Embryonic facial prominence (tissue), 1 donor: ENCODE results near the gene ITPKC.
"Not testable (repeated sequence)": the region's sequence is repeated elsewhere in the genome, so short reads cannot be mapped to it uniquely, and the experiment has no call there.

Experiments used
- DNase-seq: peaks from one replicate; pipeline ENCODE4 v3.0.0-alpha.2; 2016; ENCODE audit errors: extremely low spot score

Gene ITPKC

DNA sequence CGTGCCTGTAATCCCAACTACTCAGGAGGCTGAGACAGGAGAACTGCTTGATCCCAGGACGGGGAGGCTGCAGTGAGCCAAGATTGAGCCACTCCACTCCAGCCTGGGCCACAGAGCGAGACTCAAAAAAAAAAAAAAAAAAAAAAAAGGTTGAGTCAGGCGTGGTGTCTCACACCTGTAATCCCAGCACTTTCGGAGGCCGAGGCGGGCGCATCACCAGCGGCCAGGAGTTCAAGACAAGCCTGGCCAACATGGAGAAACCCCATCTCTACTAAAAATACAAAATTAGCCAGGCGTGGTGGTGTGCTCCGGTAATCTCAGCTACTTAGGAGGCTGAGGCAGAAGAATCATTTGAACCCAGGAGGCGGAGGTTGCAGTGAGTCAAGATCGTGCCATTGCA is 49.5 kb downstream of the ITPKC start:
- DNase-seq: not testable (repeated sequence)

DNA sequence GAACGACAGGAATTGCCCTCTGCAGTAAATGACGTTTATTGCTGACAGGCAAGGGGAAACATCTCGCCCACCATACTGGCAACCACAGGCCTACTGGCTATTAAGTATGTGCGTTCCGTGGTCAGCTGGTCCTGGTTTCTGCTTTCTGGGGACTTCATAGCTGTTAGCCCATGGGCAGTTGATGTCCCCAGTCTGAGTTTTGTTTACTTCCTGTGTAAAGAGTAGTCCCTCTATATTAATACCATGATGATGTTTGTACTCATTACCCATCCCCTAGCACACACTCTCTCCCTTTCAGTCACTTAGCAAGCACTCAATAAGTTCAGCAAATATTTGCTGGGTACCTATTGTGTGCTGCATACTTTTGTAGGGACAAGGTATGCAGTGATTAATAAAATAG is 52.0 kb downstream of the ITPKC start:
- no peak for DNase-seq

DNA sequence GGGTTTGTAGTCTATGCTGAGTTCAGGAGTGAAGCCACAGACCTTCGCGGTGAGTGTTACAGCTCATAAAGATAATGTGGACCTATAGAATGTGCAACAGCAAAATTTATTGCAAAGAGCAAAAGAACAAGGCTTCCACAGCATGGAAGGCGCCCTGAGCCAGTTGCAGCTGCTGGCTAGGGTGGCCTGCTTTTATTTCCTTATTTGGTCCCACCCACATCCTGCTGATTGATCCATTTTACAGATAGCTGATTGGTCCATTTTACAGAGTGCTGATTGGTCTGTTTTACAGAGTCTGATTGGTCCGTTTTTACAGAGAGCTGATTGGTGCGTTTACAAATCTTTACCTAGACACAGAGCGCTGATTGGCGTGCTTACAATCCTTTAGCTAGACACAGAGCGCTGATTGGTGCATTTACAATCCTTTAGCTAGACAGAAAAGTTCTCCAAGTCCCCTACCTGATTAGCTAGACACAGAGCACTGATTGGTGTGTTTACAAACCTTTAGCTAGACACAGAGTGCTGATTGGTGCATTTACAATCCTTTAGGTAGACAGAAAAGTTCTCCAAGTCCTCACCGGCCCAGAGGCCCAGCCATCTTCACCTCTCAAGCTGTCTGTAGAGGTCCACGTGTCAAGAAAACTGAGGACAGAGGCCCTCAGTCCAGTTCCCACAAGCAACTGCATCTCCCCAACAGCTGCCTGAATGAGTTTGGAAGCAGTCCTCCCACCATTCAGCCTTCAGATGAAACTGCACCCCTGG is 54.4 kb downstream of the ITPKC start:
- DNase-seq: not testable (repeated sequence)

DNA sequence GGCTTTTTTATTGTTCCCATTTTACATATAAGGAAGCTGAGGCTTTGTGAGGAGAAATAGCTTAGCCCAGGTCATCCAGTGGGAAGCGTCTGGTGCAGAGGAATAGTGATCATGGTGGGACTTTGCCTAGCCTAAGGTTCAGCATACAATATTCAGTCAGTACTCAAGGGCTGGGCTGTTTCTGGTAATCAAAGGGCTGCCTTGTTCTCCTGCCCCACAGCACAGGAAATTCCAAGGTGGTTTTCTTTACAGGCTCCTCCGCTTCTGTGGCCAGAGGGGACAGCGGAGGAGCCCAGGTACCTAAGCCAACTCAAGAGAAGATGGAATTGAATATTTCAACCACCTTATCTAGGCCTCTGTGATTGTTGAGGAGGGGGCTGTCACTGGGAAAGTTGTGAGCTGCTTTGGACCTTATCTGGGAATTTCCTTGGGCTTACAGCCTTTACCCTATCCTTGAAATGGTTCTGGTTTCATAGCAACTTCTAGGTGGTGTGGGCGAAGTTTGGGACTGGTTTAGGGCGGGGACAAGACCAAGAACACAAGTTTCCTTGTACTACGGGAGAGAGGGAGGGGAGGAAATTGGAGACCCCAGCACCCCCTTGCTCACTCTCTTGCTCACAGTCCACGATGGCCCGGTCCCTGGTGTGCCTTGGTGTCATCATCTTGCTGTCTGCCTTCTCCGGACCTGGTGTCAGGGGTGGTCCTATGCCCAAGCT is 58.2 kb downstream of the ITPKC start, which contains the start of gene MIA:
MIA (plus strand) TSS at position 606 of the 716 bp plus-strand sequence; CDS start at position 628, 22 bp downstream.
- no peak for DNase-seq

DNA sequence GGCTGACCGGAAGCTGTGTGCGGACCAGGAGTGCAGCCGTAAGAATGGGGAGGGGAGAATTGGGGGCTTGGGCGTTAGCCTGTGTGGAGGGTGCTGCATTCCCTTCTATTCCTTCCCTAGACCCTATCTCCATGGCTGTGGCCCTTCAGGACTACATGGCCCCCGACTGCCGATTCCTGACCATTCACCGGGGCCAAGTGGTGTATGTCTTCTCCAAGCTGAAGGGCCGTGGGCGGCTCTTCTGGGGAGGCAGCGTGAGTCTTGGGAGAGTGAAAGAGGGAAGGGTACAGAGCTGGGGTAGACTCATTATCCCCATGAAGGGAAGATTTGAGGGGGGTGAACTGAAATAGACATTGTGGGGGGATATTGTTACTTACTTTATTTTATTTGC is 58.7 kb downstream of the ITPKC start:
- no peak for DNase-seq

DNA sequence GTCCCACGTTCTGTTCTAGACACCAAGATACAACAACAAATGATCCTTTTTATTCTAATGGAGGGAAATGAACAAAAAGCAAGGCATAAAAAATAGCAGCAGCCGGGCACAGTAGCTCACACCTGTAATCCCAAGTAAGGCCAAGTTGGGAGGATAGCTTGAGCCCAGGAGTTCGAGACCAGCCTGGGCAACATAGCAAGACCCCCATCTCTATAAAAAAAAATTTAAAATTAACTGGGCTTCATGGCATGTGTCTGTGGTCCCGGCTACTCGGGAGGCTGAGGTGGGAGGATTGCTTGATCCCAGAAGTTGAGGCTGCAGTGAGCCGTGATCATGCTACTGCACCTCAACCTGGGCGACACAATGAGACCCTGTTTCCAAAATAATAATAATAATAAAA is 59.5 kb downstream of the ITPKC start:
- no peak for DNase-seq

DNA sequence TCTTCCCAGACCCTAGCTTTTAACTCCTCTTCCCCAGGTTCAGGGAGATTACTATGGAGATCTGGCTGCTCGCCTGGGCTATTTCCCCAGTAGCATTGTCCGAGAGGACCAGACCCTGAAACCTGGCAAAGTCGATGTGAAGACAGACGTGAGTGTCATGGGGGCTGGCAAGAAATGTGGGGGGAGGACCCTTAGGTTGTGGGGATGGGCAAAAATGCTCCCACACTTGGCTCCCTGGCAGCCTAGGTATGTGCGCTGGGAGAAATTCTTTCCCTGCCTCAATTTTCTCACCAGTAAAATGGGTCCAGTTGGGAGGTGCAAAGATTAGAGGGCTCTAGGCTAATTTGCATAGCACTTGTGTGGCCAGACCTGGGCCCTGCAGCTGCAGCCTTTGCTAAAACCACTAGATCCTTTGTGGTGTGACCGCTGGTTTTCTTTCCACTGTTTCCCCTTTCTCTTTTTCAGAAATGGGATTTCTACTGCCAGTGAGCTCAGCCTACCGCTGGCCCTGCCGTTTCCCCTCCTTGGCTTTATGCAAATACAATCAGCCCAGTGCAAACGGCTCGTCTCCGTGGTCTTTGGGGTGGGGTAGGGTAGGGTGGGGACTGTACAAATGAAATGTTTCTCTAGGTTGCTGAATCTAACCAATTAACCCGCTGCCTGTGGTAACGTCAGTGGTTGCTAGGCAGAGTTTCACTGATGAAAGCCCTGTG is 60.2 kb downstream of the ITPKC start:
- DNase-seq: peak; percentile 84

DNA sequence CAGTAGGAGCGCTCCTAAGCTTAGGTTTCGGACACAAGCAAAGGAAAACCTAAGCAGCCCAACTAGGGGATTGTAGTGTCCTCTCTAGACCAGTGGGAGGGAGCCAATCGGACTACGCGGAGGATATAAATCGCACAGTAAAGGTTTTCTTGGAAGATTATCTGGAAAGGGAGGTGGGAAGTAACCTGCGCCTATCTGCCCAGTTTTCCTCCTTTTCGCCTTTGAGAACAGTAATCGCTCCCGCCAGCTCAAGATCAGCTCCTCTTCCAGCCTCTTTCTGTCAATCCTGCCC is 60.7 kb downstream of the ITPKC start:
- no peak for DNase-seq

DNA sequence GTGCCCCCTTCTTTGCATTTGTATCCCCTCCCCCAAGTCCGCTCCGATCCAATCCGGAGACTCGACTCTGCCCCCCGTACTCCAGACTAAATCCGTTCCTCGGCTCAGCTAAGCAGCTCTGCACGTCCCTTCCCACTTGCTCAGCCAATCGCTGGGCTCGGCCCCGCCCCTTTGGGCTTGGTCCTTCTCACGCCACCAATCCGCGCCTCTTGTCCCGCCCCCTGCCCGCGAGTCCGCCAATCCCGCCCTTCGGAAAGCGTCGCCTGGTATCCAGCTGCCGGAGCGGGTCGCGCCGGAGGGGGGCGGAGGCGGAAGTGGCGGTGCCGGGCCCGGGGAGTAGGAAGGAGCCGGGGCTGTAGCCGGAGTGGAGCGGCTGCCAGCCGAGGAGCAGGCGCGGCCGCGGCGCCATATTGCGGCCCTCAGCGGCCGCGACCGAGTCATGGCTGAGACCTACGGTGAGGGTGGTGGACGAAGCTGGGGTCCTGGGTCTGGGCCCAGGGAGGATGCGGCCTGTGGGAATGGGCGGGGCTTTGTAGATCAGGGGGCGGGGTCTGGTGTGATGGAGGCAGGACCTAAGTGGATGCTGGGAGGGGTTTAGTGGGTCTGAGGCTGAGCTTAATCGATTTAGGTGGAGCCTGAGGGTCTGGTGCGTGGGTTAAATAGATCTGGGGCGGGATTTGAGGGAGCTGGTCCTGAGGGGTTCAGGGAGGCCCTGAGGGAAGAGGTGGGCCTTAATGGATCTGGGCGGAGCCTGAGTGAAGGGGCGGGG is 61.2 kb downstream of the ITPKC start, which contains the start of gene RAB4B:
RAB4B (plus strand) TSS at position 311 of the 769 bp plus-strand sequence; CDS start at position 440, 129 bp downstream.
- DNase-seq: peak; percentile 100

DNA sequence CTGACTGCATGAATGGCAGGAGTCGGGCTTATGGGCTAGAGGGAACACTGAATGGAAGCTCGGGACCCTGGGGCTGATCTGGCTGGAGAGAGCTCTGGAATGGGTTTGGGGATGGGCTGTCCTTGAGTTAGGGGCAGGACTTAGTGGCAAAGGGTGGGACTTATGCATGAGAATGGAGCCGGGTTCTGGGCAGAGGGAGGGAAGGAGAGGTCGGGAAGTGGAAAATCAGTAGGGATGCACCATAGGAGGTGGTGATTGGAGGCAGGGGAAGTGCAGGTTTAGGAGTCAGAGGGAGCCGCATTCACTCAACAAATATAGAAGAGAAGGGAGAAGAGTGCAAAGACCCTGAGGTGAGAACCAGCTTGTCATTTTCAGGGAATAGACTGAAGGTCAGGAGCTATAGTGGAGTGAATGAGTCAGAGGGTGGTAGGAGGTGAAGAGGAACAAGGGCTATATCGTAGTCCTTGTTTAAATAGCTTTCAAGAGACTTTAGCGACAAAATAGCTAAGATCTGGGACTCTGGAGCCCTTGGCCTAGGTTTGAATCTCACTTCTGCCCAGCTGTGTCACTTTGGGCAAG is 61.9 kb downstream of the ITPKC start:
- DNase-seq: no peak

DNA sequence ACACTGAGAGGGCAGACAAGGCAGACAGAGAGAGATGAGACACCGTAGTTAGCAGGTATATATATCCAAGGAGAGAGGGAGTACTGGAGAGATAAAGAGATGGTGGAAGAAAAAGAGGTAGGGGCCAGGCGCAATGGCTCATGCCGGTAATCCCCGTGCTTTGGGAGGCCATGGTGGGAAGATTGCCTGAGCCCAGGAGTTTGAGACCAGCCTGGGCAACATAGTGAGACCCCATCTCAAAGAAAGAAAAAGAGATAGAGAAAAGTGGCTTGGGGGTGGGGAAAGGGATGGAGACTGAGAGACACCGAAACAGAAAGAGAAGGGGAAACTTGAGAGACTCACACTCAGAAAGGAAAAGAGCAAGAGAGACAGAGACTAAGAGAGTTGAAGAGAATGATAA is 63.7 kb downstream of the ITPKC start:
- DNase-seq: no peak

DNA sequence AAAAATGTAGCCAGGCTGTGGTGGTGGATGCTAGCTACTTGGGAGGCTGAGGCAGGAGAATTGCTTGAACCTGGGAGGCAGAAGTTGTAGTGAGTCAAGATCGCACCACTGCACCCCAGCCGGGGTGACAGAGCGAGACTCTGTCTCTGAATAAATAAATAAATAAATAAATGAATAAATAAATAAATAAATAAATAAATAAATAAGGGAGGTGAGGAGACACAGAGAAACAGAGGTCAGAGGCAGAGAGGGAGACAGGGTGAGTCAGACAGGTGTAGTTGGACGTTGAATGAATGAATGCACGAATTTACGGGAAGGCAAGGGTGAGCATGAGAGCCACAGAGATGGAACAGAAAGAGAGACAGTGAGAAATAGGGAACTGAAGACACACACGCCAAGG is 64.2 kb downstream of the ITPKC start:
- DNase-seq: no peak

DNA sequence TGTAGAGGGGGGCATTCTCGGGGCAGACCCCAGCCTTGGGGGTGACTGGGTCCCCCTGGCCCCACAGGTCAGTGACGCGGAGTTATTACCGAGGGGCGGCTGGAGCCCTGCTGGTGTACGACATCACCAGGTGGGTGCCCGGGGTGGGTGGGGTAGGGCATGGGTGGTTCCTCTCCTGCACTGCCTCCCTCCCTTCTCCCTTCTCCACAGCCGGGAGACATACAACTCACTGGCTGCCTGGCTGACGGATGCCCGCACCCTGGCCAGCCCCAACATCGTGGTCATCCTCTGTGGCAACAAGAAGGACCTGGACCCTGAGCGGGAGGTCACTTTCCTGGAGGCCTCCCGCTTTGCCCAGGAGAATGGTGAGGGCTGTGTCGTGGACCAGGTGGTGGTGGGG is 66.8 kb downstream of the ITPKC start:
- no peak for DNase-seq

DNA sequence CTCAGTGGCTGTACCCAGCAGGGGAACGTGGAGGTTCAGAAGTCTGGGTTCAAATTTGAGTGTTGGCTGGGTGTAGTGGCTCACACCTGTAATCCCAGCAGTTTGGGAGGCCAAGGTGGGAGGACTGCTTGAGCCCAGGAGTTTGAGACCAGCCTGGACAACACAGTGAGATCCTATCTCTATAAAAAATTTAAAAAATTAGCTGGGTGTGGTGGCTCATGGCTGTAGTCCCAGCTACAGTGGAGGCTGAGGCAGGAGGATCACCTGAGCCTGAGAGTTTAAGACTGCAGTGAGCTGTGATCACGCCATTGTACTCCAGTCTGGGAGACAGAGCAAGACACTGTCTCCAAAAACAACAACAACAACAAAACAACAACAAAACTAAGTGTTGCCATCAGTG is 67.2 kb downstream of the ITPKC start:
- DNase-seq: not testable (repeated sequence)

DNA sequence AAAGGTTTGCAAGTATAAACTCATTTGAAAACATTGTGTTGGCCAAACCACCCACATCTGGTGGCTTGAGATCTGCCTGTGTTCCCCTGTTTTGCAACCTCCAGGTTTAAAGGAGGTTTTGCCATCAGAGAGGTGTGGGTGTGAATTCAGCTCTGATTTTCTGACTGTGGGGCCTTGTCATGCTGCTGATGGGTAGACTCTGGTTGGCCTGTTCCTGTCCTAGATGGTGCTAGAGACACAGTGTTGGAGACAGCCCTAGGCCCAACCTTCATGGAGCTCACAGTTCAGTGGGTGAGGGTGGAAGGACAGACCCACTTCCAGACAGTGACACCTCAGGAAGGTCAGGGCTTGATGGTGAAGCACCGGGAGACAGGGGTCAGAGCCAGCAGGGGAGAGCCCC is 68.6 kb downstream of the ITPKC start:
- DNase-seq: no peak

DNA sequence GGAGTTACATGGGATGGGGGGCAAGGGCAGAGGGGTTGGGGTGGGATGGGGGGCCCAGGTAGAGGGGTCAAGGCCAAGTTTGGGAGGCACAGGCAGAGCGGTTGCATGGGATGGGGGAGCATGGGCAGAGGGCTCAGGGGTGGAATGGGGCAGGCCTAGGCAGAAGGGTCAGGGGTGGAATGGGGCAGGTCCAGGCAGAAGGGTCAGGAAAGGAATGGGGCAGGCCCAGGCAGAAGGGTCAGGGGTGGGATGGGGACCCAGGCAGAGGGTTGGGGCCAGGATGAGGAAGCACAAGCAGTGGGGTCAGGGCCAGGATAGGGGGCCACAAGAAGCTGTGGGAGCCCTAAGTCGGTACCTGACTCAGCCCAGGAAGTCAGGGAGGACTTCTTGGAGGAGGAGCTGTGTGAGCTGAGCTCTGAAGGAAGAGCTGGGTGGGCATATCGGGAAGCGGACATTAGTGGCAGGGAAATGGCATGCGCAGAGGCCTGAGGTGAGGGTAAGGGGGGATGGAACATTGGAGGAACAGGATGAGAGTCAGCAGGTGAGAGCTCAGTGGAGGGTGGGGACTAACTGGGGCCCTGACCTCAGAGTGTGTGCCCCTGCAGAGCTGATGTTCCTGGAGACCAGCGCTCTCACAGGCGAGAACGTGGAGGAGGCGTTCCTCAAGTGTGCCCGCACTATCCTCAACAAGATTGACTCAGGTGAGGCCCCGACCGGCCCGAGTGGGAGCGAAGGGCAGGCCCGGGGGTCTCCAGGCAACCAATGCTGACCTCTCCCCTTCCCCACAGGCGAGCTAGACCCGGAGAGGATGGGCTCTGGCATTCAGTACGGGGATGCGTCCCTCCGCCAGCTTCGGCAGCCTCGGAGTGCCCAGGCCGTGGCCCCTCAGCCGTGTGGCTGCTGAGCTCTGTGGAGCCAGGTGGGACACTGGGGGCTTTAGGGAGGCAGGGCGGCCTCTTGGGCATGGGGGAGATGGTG is 69.4 kb downstream of the ITPKC start:
- no peak for DNase-seq
